T-helper 2 cell (primary cell): Measurements from ENCODE around the gene SNORC.
"Not testable (repeated sequence)": the region's sequence is repeated elsewhere in the genome, so short reads cannot be mapped to it uniquely, and the experiment has no call there.

Experiments
- DNase-seq, 5 experiments: peaks; one replicate each; pipeline versions ENCODE4 v3.0.0 to v3.0.0-alpha.2; 2012 to 2022

SNORC gene

DNA sequence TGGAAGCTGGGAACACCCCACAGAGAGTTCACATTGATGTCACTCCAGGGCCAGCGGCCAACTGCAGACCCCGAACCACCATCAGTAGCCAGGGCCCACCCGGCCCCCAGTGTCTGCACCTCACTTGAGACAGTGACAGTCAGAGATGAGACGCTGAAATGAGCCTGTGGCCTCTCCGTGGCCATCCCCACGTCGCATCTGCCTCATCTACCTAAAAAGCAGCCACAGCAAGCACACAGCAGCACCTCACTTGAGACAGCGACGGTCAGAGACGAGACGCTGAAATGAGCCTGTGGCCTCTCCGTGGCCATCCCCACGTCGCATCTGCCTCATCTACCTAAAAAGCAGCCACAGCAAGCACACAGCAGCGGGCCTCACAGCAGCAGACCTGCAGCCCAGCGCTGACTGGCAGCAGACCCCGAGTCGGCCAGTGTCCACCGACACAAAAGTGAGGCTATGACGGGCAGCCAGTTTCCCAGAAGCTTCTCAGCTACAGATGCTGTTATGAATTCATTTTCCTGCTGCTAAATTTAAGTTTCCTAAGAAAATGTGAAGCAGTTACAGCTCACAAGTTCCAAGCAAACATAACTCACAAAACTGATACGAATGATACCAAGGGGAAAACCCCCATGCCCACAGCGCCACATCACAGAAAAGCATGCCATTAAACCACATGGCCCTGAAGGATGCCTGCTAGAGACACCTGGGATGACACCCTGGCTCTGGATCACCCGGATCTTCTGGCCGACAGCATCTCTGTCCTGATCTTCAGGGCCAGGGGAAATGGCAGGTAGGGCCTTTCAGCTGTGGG lies 27.7 kb downstream of the SNORC start:
- peak in 2 of 5 experiments; percentile 19 to 66 for DNase-seq

DNA sequence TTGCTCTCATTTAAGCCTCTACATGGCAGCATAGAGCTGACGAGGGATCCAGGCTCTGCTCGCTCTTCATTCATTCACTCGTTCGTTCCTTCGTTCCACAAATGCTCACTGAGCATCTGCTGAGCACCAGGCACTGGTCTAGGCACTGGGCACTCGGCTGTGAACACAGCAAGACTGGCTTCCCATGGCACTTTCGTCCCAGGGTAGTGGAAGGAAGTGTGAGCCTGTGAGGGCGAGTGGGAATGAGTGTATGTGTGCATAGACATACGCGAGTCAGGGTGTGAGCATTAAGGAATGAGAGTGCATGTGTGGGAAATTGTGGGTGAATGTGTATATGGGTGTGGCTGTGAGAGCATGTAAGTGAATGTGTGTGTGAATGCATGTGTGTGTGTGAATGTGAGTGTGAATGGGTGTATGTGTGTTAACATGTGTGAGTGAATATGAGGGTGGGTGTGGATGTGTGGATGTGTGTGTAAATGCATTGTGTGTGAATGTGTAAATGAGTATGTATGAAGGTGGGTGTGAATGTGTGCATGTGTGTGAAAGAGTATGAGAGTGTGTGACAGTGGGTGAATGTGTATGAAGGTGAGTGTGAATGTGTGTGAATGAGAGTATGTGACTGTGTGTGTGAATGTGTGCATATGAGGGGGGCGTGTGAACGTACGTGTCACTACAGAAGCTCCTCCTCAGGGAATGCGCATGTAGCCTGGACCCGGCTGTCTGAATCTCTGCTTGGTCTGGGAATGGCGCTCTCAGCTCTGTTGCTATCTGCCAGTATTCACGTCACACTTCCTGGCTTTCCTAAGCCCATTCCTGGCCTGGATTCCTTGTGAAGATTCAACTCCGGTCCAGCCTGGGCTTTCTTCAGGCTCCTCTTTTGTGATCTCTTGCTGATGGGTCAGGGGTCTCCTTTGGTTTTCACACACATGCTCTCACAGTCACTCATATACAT lies 28.8 kb downstream of the SNORC start:
- no peak for DNase-seq

DNA sequence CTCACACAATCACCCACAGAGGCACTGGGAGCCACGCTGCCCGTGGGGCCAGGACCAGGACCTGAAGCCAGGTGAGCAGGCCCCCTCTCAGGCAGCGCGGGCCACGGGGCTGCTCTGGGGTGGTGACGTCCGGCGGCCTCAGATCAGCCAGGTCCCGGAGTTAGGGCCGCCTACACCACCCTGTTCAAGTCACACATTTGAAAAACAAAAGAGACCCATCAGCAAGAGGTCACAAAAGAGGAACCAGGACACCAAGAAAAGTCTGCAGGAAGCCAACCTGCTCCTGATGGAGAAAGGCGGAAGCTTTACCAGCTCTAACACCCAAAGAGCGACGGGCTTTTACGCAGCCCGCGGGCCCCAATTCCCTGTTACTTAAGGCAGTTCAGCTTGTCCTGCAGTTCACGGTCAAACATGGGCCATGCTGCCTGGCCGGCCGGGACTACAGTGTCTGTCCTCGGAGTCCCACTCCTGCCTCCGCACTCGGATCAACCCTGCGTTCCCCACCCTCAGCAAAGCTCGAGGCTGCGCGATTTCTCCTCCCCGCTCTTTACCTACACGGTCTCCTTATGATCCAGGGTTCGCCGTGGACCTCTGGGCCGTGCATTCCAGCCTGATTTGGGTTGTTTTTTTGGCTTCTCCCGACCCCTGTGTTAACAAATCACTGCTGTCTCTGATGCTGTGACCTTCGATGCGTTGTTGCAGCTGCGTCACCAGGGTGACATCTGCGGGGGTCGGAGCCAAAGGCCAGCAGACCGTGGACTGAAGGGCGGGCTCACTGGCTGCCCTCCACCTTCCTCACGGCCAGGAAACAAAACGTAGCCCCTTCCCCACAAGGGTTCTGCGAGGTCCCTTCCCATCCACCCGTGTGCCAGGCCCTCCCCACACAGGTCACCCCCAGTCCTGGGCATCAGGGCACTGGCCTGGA lies 31.0 kb downstream of the SNORC start:
- no peak for DNase-seq

GRCh38 chr2:232901736-232902578 lies 31.9 kb downstream of the SNORC start:
- DNase-seq = peak in 1 of 5 experiments; percentile 51

GRCh38 chr2:232903989-232904388 lies 33.9 kb downstream of the SNORC start:
- DNase-seq = no peak

DNA sequence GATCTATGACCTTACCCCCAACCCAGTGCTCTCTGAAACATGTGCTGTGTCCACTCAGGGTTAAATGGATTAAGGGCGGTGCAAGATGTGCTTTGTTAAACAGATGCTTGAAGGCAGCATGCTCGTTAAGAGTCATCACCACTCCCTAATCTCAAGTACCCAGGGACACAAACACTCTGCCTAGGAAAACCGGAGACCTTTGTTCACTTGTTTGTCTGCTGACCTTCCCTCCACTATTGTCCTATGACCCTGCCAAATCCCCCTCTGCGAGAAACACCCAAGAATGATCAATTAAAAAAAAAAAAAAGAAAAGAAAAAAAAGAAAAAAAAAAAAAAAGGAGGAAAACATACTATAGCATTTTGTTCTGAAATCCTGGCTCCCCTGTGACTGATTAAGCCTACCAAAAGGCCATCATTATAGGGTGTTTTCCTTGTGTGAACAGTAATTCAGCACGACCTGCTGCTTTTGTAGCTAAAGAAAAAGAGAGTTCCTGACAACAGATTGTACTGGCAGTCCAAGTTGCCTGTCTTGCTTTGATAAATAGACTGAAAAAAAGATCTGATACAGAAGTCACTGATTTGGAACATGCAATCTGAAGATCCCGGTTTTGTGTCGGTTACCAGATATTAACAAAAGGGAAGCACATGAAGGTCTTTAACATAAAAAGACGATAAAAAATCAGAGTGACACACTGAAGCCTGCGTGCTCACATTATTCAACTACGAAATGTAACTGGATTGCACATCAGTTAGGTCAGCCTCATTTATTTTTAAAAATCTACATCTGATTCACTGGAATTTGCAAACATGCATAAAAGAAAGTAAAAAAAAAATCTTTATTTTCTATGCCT lies 37.0 kb downstream of the SNORC start:
- DNase-seq = not testable (repeated sequence)

- not testable (repeated sequence) for DNase-seq
Measured at GRCh38 chr2:232907718-232908085, 37.6 kb downstream of the SNORC start.

- no peak for DNase-seq
Measured at GRCh38 chr2:232908695-232909094, 38.6 kb downstream of the SNORC start.

DNA sequence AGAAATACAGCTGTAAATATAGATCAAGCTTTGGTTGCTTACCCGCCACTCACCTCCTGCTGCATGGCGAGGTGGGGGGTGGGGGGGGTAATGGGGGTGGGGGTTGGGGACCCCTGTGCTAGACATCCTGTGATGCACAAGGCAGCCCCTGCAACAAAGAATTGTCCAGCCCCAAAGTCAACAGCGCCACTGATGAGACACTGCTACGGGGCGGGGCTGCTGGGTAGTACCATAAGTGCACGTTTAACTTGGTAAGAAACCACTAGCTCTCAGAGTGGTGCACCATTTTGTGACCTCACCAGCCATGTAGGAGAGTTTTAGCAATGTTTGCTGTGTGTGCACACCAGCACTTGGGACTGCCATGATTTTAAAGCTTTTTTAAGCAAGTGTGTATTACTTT lies 40.3 kb downstream of the SNORC start:
- no peak for DNase-seq

- no peak for DNase-seq
Measured at GRCh38 chr2:232911712-232912277, 41.7 kb downstream of the SNORC start.

DNA sequence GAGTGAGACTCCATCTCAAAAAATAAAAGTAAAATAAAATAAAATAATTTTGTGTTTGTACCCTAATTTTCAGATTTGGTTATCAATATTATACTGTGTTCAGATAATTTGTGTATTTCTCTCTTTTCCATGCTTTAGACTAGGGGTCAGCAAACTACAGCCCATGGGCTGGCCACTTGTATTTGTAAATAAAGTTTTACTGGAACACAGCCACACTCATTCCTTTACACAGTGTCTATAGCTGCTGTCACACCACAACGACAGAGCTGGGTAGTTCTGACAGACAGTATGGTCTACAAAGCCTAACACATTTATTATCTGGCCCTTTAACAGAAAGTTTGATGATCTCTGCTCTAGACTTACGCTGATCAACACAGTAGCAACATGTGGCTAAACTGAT lies 43.8 kb downstream of the SNORC start:
- DNase-seq = no peak

DNA sequence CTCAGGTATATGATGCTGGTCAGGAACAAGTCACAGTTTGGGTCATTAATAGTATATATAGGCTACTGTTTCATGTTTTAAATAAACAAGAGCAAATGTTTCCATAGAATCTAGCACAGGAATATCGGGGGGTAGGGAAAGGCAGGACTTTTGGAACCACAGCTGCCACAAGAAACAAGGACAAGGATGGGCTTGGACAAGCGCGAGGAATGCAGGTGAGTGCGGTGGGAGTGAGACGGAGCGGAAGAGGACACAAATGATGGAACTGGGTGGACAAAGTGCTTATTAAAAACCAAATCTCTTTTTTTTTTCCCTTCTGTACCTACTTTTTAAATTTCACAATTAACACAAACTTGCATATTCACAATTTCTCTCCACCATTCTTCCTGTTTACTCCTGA lies 49.1 kb downstream of the SNORC start:
- DNase-seq = no peak

DNA sequence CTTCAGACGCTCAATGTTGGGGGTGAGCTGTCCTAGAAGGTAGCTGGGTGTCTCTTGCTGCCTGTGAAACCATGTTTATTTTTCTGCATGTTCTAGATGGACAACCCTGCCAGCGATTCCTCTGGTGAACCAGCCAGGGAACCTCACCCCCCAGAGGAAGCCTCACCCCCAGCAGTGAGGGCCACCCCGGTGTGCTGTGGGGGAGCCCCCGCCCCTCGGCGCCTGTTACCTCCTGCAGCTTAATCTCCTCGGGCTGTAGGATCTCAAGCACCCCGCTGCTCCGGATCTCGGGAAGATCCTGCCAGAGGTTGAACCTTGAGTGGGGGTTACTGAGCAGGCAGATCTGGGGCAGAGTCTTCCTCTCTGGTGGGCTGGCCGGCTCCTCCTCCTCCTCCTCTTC lies 50.0 kb downstream of the SNORC start:
- DNase-seq = no peak

DNA sequence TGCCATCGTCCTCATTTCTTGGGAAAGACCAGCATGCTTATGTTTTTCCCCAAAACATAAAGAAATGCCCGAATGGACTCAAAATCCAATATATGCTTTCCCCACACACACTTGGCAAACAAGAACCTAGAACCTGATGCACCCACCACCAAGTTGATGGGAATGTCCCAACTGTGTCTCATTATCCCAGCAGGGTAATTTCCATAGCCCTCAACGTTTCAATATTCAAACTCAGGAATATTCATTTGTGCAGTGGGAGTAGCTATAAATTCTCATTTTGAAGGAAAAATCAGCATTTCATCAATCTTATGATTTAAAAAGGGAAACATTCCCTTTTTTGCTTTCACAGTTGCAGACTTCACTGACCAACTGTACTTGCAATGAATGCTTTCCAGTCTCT lies 50.7 kb downstream of the SNORC start:
- no peak for DNase-seq

GRCh38 chr2:232924433-232924832 lies 54.4 kb downstream of the SNORC start:
- no peak for DNase-seq

GRCh38 chr2:232925153-232925820 lies 55.2 kb downstream of the SNORC start:
- DNase-seq = no peak

- no peak for DNase-seq
Measured at GRCh38 chr2:232925821-232926156, 55.7 kb downstream of the SNORC start.

DNA sequence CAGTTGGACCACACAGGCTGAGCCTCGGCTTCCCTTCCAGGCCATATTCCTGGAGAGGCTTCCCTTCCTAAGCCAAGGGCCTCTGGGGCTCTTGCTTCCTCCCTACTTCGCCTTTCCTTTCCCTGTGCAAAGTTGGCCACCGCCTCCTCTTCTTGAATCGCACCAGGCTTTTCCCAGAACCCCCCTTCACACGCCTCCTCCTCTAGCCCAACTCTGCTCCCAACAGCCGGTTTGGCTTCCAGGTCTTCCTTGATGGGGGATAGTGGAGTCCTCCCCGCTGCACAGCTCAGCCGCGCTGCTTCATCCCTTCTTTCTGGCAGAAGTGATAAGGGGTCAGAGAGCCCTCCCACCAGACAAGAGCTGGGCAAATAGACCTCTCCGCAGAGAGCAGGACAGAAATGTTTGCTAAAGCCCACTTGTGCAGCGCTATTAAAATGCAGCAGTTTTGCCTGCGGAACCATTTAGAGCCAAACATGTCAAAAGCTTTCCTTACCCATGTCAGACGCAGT lies 56.4 kb downstream of the SNORC start:
- no peak for DNase-seq

DNA sequence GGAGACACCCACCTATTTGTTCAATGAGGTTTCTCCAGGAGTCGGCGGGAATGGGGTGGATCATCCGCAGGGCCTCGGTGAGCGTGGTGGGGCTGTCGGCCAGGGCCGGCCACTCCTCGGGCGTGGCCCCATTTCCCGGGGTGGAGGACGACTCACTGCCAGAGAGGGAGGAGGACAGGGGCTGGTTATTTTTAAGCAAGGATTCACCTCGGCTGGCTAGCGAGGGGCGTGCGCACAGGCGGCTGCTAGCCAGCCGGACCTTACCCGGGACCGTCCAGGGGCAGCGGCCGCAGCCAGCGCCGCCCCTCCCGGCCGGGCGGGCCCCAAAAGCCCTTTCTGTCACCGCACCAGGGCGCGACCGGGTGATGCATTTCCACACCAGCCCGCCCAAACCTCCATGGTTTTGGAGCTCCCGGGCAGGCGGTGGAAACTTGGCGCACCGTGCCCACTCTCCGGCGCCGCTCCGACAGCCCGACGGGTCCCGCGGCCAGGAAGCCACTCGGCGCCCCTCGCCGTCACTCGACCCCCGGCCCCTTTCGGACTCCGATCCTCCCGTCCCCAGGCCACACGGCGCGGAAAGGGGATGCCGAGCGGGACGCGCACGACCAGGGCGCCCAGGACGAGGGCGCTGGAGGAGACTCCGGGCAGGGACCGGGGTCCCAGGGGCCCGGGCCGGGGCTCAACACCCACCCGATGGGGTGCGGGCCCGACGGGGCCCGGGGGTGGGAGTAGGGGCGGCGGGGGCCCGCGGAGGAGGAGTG lies 57.1 kb downstream of the SNORC start:
- no peak for DNase-seq
